Cardiac fibroblast (primary cell): Measurements from ENCODE around the gene MYOCD.

ENCODE experiments used
- DNase-seq, 2 donors: peaks; one replicate each; pipeline versions ENCODE4 v3.0.0 to v3.0.0-alpha.2; 2010; ENCODE audit warnings: low read depth in 2 of 2
- H3K4me3 ChIP-seq, 2 donors: replicated peaks in 1 of 2; 1 replicate in 1 of 2; 2 replicates in 1 of 2; pipeline ENCODE4 v1.5.1; 2011; ENCODE audit warnings: low read depth in 2 of 2, low read length in 2 of 2, mild to moderate bottlenecking in 2 of 2, moderate library complexity in 1 of 2
- TF ChIP-seq, protein P1 (sequence below): IDR thresholded peaks from one replicate; pipeline ENCODE4 v1.5.1; 2011; ENCODE audit warnings: low read depth, mild to moderate bottlenecking, low read length, inconsistent platforms

MYOCD gene, protein sequence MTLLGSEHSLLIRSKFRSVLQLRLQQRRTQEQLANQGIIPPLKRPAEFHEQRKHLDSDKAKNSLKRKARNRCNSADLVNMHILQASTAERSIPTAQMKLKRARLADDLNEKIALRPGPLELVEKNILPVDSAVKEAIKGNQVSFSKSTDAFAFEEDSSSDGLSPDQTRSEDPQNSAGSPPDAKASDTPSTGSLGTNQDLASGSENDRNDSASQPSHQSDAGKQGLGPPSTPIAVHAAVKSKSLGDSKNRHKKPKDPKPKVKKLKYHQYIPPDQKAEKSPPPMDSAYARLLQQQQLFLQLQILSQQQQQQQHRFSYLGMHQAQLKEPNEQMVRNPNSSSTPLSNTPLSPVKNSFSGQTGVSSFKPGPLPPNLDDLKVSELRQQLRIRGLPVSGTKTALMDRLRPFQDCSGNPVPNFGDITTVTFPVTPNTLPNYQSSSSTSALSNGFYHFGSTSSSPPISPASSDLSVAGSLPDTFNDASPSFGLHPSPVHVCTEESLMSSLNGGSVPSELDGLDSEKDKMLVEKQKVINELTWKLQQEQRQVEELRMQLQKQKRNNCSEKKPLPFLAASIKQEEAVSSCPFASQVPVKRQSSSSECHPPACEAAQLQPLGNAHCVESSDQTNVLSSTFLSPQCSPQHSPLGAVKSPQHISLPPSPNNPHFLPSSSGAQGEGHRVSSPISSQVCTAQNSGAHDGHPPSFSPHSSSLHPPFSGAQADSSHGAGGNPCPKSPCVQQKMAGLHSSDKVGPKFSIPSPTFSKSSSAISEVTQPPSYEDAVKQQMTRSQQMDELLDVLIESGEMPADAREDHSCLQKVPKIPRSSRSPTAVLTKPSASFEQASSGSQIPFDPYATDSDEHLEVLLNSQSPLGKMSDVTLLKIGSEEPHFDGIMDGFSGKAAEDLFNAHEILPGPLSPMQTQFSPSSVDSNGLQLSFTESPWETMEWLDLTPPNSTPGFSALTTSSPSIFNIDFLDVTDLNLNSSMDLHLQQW

DNA sequence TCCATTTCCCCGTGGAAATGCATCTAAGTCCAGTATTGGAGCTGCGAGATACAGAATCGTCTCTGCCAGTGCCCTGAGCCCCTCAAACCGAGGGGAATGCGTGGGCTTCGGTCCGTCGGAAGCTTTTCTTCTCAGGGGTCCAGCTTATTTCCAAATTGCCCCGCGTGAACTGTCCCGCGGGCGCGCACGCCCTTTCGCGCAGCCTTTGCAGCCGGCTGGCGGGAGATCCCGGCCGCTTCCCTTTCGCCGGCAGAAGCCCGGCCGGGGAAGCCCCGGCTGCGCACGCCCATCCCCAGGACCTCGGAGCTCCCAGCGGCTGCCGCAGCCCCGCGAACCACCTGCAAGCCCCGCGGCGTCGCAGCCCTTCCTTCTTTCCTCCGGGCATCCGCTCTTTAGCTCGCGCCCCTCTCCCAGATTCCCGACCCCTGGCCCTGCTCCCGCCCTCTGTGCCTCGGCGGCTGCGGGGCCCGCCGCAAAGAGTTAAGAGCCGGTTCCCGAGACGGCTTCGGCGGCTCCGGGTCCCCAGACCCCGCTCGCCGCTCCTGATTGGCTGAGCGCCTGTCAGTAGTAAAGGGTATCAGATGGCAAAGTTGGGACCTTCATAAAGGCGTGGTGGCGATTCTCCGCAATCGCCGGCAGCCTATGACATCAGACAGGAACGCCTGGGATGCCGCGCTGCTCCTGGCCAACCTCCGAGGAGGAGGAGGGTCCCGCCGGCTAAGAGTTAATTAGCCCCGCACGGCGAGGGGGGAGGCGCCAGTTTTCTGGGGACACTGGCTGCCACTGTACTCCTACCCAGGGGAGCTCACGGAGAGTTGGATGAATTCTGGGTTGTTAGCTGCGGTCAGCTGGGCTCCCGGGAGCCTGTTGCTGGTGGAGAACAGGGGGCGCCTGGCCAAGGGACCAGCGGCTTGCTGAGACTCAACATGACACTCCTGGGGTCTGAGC lies at the start of gene MYOCD:
TSS of gene MYOCD (plus strand) at position 628 of the 948 bp plus-strand sequence. CDS start at position 927, 299 bp downstream.
- TF ChIP-seq, protein P1, sequence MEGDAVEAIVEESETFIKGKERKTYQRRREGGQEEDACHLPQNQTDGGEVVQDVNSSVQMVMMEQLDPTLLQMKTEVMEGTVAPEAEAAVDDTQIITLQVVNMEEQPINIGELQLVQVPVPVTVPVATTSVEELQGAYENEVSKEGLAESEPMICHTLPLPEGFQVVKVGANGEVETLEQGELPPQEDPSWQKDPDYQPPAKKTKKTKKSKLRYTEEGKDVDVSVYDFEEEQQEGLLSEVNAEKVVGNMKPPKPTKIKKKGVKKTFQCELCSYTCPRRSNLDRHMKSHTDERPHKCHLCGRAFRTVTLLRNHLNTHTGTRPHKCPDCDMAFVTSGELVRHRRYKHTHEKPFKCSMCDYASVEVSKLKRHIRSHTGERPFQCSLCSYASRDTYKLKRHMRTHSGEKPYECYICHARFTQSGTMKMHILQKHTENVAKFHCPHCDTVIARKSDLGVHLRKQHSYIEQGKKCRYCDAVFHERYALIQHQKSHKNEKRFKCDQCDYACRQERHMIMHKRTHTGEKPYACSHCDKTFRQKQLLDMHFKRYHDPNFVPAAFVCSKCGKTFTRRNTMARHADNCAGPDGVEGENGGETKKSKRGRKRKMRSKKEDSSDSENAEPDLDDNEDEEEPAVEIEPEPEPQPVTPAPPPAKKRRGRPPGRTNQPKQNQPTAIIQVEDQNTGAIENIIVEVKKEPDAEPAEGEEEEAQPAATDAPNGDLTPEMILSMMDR, result no peak
- H3K4me3 ChIP-seq, result peak within 1 kb of the TSS; percentile 45 to 57
- DNase-seq, result peak in 1 of 2 donors; percentile 13

DNA sequence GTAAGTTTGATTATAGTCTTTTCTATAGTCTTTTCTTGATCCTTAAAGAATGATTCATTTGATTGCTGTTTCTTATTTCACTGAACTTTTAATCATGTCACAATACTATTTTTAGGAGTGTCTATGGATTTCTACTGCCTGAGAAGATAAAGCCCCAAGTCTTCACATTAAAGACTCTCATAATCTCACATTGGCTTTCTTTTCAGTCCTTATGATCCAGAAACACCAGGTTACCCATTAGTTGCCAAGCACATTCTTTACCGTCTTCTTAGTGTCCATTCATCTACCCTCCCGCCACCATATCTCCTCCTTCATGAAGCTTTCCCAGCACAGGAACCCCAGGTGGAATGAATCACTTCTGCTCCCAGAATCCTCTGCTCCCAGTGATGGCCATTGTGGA lies 49.5 kb upstream of the MYOCD start:
- TF ChIP-seq, protein P1, result no peak
- no peak for DNase-seq
- H3K4me3 ChIP-seq, result no peak overlapping the region

DNA sequence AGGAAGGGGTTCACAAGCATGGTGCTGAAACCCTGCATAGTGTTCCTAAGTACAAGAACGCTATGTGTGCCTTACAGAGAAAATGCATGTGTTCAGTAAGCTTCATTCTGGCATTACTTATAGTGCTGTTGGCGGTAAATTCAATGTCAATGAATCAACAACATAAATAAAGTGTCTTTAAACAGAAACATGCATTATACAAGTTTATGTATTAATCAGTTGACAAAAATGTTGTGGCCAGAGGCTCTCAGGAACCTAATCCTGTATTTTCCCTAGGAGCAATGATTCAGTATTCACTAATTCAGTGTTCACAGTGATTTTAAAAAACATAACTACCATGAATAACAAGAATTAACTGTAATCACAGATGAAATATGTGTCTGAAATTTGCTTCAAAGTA lies 47.1 kb upstream of the MYOCD start:
- peak in 1 of 2 donors; percentile 85 for DNase-seq
- no peak overlapping the region for H3K4me3 ChIP-seq
- TF ChIP-seq, protein P1, result no peak

DNA sequence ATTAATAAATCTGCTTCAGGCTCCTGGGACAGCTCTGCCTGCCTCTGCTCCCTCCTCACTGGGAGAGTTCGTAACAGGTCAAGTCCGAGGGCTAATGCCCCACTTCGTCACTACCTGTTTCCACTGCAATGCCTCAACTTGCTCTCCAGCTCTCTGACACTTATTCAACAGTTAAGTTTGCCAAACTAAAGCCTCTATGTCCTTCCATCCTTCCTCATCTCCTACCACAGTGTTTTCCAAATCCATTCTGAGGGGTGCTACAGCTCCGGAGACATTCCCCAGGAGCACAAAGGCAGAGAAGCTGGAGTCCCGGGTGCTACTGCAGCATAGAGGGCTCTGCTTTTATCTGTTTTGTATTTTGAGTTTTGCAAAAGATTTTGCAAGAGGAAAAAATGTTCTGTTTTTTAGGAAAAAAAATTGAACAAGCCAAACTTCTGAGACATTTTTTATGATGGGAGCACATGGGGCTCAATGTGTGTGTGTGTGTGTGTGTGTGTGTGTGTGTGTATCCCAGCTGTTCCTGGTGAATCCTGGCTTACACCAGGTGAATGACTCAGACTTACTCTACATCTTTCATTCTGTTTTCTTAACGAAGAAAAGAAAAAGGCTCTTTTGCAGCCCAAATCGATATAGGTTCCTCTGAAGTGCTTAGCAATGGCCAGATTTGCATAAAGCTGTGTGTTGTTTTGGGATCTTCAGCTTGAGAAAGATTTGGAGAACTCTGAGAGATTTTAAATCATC lies 46.1 kb upstream of the MYOCD start:
- H3K4me3 ChIP-seq, result no peak overlapping the region
- peak; percentile 6 to 61 for DNase-seq
- TF ChIP-seq, protein P1, result no peak

DNA sequence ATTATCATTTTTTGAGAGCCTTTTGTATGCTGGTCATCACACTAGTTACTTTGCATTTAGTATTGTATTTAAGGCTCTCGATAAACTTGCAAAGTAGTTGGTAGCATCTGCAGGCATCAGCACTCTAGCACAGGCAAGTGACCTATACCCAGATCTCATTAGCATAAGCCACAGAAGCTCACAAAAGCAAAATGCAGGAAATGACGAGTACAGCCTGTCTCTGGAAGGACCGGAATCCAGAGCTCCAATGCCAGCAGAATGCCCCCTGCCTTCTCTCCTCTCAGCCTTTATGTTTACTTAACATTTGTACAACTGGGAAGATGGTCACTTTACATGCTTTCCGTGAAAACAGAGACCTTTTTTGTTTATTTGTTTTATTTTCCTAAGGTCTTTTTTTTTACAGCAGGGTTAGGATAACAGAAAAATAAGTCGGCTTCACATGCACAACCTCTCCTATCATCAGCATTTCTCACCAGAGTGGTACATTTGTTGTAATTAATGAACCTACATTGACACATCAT lies 45.4 kb upstream of the MYOCD start:
- TF ChIP-seq, protein P1, result no peak
- peak; percentile 26 to 81 for DNase-seq
- H3K4me3 ChIP-seq, result no peak overlapping the region
